Raji (cell line): ENCODE measurements around the gene HSPB6.

Experiments
- POLR2A ChIP-seq: IDR thresholded peaks from 2 replicates; pipeline ENCODE4 v1.6.1; 2011; ENCODE audit warnings: low read depth, low read length, control low read depth; ENCODE audit not compliant: insufficient read depth

HSPB6 gene

DNA sequence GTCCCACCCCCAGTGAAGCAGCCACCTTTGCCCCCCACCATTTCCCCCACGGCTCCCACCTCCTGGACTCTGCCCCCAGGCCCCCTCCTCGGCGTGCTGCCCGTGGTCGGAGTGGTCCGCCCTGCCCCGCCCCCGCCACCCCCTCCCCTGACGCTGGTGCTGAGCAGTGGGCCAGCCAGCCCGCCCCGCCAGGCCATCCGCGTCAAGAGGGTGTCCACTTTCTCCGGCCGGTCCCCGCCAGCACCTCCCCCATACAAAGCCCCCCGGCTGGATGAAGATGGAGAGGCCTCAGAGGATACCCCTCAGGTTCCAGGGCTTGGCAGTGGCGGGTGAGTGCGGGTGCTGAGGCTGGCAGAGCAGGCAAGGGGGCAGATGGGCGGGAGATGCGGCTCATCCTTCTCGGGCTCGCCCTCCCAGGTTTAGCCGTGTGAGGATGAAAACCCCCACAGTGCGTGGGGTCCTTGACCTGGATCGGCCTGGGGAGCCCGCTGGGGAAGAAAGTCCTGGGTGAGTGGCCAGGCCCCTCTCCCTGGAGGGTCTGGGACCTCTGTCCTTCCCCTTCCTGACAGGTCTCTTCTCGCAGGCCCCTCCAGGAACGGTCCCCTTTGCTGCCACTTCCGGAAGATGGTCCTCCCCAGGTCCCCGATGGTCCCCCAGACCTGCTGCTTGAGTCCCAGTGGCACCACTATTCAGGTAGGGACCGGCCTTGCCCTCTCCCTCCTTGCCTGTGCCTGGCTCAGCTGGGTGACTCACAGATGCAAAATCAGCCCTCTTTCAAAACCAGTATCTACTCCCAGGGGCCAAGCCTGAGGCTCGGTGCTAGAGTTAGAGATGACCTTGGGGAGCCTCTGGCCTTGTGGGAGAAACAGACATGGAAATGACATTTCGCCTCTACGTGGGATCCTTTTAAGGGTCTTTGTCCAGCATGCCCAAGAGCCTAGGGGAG is 23.4 kb downstream of the HSPB6 start:
- no peak for TF ChIP-seq POLR2A

GRCh38 chr19:35732540-35733179 is 24.2 kb downstream of the HSPB6 start:
- TF ChIP-seq POLR2A = no peak

- TF ChIP-seq POLR2A = no peak
Measured at GRCh38 chr19:35731779-35732405, 24.9 kb downstream of the HSPB6 start.

- TF ChIP-seq POLR2A = no peak
Measured at GRCh38 chr19:35731353-35731752, 25.5 kb downstream of the HSPB6 start.

DNA sequence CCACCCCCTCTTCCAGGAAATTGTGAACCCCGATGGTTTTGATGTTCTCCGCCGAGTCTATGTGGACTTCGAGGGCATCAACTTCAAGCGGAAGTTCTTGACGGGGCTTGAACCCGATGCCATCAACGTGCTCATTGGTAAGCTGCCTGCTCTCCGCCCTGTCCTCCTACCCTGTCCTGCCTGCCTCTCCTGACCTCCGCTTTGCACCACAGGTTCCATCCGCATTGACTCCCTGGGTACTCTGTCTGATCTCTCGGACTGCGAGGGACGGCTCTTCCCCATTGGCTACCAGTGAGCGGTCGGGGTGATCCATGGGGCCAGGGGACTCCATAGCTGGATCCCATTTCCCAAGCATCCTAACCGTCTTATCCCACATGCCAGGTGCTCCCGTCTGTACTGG is 26.5 kb downstream of the HSPB6 start:
- no peak for TF ChIP-seq POLR2A

- no peak for TF ChIP-seq POLR2A
Measured at GRCh38 chr19:35729763-35730162, 27.1 kb downstream of the HSPB6 start.

DNA sequence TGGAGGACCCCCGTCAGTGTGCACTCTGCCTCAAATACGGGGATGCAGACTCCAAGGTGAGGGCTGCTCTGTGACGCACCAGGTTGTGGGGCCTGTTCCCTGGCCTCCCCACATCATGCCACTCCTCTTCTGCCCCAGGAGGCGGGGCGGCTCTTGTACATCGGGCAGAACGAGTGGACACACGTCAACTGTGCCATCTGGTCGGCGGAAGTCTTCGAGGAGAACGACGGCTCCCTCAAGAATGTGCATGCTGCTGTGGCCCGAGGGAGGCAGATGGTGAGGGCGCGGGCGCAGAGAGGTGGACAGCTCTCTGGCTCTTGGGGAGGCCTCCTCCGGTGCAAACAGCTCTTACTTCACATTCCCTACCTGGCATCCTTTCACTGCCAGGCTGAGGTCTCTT is 27.8 kb downstream of the HSPB6 start:
- TF ChIP-seq POLR2A = no peak

GRCh38 chr19:35727956-35728706 is 28.7 kb downstream of the HSPB6 start:
- TF ChIP-seq POLR2A = no peak

GRCh38 chr19:35727053-35727955 is 29.5 kb downstream of the HSPB6 start:
- no peak for TF ChIP-seq POLR2A

GRCh38 chr19:35725216-35725861 is 31.5 kb downstream of the HSPB6 start:
- no peak for TF ChIP-seq POLR2A

- TF ChIP-seq POLR2A = no peak
Measured at GRCh38 chr19:35724560-35724959, 32.3 kb downstream of the HSPB6 start.

- no peak for TF ChIP-seq POLR2A
Measured at GRCh38 chr19:35723671-35724070, 33.2 kb downstream of the HSPB6 start.

DNA sequence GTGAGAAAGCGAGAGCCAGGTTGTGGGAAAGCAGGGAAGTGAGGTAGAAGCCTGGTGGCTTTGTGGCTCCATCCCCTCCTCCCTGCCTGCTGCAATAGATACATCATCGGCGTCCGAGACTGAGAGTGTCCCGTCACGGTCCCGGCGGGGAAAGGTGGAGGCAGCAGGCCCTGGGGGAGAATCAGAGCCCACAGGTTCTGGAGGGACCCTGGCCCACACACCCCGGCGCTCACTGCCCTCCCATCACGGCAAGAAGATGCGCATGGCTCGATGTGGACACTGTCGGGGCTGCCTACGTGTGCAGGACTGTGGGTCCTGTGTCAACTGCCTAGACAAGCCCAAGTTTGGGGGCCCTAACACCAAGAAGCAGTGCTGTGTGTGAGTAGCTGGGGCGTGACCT is 33.9 kb downstream of the HSPB6 start:
- no peak for TF ChIP-seq POLR2A

GRCh38 chr19:35722461-35722860 is 34.4 kb downstream of the HSPB6 start:
- no peak for TF ChIP-seq POLR2A
